Ishikawa (cell line): ENCODE results near the gene PLD1.
A peak's percentile ranks its signal among the peaks of the same experiment; 100 is the strongest.

Source experiments
- CEBPB ChIP-seq: IDR thresholded peaks from 2 replicates; pipeline ENCODE4 v1.6.1; 2012
- CREB1 ChIP-seq: IDR thresholded peaks from 2 replicates; pipeline ENCODE4 v1.6.1; 2012; ENCODE audit warnings: low read depth
- EGR1 ChIP-seq: IDR thresholded peaks from 2 replicates; pipeline ENCODE4 v1.6.1; 2012
- EP300 ChIP-seq: IDR thresholded peaks from 2 replicates; pipeline ENCODE4 v1.6.1; 2012; ENCODE audit warnings: borderline replicate concordance
- FOXM1 ChIP-seq: IDR thresholded peaks from 2 replicates; pipeline ENCODE4 v1.6.1; 2012; ENCODE audit warnings: low read depth, borderline replicate concordance
- NFIC ChIP-seq: IDR thresholded peaks from 2 replicates; pipeline ENCODE4 v1.6.1; 2012
- RAD21 ChIP-seq: IDR thresholded peaks from 2 replicates; pipeline ENCODE4 v1.6.1; 2012; ENCODE audit warnings: low read depth
- TAF1 ChIP-seq: IDR thresholded peaks from 2 replicates; pipeline ENCODE4 v1.6.1; 2012; ENCODE audit warnings: low read depth, mild to moderate bottlenecking
- TCF12 ChIP-seq: IDR thresholded peaks from 2 replicates; pipeline ENCODE4 v1.6.1; 2012; ENCODE audit warnings: low read depth
- TEAD4 ChIP-seq: IDR thresholded peaks from 2 replicates; pipeline ENCODE4 v1.6.1; 2012
- YY1 ChIP-seq: IDR thresholded peaks from 2 replicates; pipeline ENCODE4 v1.6.1; 2012; ENCODE audit warnings: low read depth
- ZBTB7A ChIP-seq: IDR thresholded peaks from 2 replicates; pipeline ENCODE4 v1.6.1; 2012; ENCODE audit warnings: low read depth
- TF ChIP-seq, protein P1 (sequence below): IDR thresholded peaks from 2 replicates; pipeline ENCODE4 v1.6.1; 2012
- TF ChIP-seq, protein P2 (sequence below): IDR thresholded peaks from 2 replicates; pipeline ENCODE4 v1.6.1; 2012
- TF ChIP-seq, protein P3 (sequence below): IDR thresholded peaks from 2 replicates; pipeline ENCODE4 v1.6.1; 2012; ENCODE audit warnings: low read depth, mild to moderate bottlenecking

PLD1 gene

DNA sequence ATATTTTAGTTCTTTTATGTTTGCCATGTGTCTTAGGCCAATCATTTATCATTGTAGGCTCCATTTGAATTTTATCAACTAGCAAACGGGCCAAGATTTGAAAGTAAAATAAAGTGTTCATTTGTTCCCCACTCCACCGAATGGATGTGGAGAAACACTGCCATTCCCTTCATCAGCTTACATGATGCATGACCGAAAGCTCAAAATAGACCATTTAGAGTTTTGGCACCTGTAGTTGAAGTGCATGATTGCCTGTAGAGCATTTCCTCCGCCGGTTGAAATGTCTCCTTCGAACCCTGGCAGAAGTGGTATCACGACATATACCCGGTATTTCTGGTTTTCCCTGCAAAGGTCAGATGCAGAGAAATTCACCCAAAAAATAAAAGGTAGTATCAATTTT, 165.6 kb downstream of the PLD1 start:
- TF ChIP-seq NFIC (no peak), CEBPB (no peak), TCF12 (no peak), EP300 (no peak), YY1 (no peak), CREB1 (no peak), FOXM1 (no peak), TAF1 (no peak), RAD21 (no peak), TEAD4 (no peak), EGR1 (no peak)
- TF ChIP-seq, protein P1, sequence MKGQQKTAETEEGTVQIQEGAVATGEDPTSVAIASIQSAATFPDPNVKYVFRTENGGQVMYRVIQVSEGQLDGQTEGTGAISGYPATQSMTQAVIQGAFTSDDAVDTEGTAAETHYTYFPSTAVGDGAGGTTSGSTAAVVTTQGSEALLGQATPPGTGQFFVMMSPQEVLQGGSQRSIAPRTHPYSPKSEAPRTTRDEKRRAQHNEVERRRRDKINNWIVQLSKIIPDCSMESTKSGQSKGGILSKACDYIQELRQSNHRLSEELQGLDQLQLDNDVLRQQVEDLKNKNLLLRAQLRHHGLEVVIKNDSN: no peak
- TF ChIP-seq, protein P2, sequence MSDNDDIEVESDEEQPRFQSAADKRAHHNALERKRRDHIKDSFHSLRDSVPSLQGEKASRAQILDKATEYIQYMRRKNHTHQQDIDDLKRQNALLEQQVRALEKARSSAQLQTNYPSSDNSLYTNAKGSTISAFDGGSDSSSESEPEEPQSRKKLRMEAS: no peak
- TF ChIP-seq, protein P3, sequence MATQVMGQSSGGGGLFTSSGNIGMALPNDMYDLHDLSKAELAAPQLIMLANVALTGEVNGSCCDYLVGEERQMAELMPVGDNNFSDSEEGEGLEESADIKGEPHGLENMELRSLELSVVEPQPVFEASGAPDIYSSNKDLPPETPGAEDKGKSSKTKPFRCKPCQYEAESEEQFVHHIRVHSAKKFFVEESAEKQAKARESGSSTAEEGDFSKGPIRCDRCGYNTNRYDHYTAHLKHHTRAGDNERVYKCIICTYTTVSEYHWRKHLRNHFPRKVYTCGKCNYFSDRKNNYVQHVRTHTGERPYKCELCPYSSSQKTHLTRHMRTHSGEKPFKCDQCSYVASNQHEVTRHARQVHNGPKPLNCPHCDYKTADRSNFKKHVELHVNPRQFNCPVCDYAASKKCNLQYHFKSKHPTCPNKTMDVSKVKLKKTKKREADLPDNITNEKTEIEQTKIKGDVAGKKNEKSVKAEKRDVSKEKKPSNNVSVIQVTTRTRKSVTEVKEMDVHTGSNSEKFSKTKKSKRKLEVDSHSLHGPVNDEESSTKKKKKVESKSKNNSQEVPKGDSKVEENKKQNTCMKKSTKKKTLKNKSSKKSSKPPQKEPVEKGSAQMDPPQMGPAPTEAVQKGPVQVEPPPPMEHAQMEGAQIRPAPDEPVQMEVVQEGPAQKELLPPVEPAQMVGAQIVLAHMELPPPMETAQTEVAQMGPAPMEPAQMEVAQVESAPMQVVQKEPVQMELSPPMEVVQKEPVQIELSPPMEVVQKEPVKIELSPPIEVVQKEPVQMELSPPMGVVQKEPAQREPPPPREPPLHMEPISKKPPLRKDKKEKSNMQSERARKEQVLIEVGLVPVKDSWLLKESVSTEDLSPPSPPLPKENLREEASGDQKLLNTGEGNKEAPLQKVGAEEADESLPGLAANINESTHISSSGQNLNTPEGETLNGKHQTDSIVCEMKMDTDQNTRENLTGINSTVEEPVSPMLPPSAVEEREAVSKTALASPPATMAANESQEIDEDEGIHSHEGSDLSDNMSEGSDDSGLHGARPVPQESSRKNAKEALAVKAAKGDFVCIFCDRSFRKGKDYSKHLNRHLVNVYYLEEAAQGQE: no peak

DNA sequence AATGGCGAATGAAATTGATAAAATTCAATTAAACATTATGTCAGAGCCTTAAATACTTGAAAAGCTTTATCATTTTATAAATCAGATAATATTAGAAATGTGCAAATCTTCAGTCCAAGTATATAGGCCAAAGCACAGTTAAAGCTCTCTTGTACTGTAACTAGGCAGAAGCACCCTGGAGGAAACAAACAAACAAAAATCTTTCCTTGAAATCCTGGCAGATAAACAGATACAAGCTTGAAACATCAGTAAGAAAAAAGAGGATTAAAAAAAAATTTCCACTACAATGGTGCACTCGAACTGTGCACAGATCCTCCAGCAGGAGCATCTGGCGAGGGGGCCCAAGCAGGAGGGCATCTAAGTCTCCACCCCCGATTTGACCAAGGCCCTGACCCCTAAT, 166.6 kb downstream of the PLD1 start:
- TF ChIP-seq TAF1 (no peak), EGR1 (no peak), CEBPB (no peak), NFIC (no peak), FOXM1 (no peak), CREB1 (no peak), TEAD4 (no peak), RAD21 (no peak)
- TF ChIP-seq, protein P2: no peak

DNA sequence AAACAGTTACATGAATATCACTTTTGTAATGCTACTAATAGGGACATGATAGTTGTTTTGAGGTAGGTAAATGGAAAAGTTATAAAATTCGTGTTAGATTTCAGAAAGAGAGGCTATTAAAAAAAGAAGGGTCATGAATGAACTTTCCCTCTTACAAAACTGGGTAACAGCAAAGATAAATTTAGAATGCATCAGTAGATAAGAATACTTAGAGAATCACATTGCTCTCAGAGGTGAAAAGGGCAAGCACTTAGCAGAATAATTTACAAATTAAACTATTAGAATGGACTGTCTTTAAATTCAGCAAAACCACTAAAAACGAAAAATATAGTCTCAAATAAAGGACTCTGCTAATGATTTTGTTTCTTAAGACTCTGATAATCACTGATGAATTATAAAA, 167.2 kb downstream of the PLD1 start:
- TF ChIP-seq CEBPB (no peak), EGR1 (no peak), FOXM1 (no peak), NFIC (no peak), EP300 (no peak), ZBTB7A (no peak), TAF1 (no peak), CREB1 (no peak)
- TF ChIP-seq, protein P3: no peak

DNA sequence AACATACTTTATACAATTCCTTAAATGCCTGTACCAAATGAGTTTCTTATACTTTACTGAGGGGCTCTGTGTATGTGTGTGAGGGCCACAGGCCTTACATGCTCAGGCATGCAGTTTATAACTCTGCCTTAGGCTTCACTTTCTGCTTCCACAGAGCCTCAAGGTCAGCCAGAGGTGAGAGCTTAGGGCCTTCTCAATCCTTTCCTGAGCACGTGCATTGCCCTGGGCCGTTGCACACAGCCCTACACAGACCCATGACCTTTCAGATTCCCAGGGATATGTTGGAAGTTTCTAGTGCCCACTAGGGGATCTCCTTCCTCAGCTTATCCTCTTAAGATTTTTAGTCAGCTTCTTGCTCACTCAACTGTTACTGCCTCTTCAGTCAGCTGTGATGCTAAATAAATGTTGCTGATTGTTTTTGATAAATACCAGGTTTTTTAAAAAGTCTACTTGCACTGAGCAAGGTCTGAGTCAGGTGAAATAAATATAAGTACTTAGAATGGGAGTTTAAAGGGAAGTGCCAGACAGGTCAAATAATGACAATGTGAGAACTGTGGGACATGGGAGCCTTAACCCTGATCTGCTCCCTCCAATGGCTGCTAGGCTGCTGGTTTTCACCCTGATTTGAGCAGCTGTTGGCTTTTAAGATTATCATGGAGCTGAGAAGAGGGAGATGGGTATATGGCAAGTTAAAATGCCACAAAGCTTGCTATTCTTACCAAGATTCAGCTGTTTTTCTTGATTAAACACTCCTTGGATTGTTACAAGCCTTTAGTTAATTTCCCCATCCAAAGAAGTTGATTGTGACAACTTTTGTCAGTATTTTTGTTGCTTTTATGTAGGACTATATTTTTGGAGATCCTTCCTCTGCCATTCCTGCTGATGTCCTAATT, 169.5 kb downstream of the PLD1 start:
- TF ChIP-seq CEBPB: no peak
- no peak for TF ChIP-seq EGR1
- no peak for TF ChIP-seq TEAD4
- no peak for TF ChIP-seq YY1
- no peak for TF ChIP-seq TAF1
- no peak for TF ChIP-seq NFIC
- no peak for TF ChIP-seq FOXM1
- no peak for TF ChIP-seq ZBTB7A
- TF ChIP-seq RAD21: peak; percentile 31; the same call in 1 of the 2 replicates
- TF ChIP-seq EP300: no peak
- no peak for TF ChIP-seq CREB1
- TF ChIP-seq, protein P3: no peak
- TF ChIP-seq, protein P2: peak; percentile 58; the same call in 1 of the 2 replicates
- TF ChIP-seq TCF12: no peak
- TF ChIP-seq, protein P1: no peak
